Osteoblast (primary cell): ENCODE measurements around the gene PPP1R2B. TPM values are rescaled to one million over a fixed set of nuclear protein-coding genes. Genes with fewer than 3 reads are reported as not detected.

Experiments used
- DNase-seq: peaks from one replicate; pipeline ENCODE4 v3.0.0; 2011; ENCODE audit warnings: low spot score, mixed read lengths; ENCODE audit not compliant: insufficient read length; ENCODE audit errors: missing footprints
- H2AFZ ChIP-seq: 2 replicates; pipeline ENCODE4 v1.6.0; 2011; ENCODE audit warnings: mild to moderate bottlenecking, low read length
- H3K27ac ChIP-seq: 2 replicates; pipeline ENCODE4 v1.5.1; 2011; ENCODE audit warnings: mild to moderate bottlenecking, low read depth, low read length, moderate library complexity
- H3K27me3 ChIP-seq: 2 replicates; pipeline ENCODE4 v1.6.0; 2012; ENCODE audit warnings: mild to moderate bottlenecking, control low read depth, inconsistent platforms, low read length, moderate library complexity; ENCODE audit not compliant: insufficient read depth
- H3K36me3 ChIP-seq: 2 replicates; pipeline ENCODE4 v1.5.1; 2011; ENCODE audit warnings: mild to moderate bottlenecking, low read length, control low read depth, moderate library complexity; ENCODE audit not compliant: insufficient read depth
- H3K4me1 ChIP-seq: 2 replicates; pipeline ENCODE4 v1.5.1; 2011; ENCODE audit warnings: mild to moderate bottlenecking, low read length, control low read depth, moderate library complexity; ENCODE audit not compliant: insufficient read depth
- H3K4me2 ChIP-seq: 2 replicates; pipeline ENCODE4 v1.6.0; 2011; ENCODE audit warnings: mild to moderate bottlenecking, low read length; ENCODE audit not compliant: insufficient read depth
- H3K4me3 ChIP-seq: fragments of 200-600 bp; sonication (generic); 3 replicates; pipeline ENCODE4 v1.5.1; 2012; ENCODE audit warnings: mild to moderate bottlenecking, low read length, inconsistent platforms; ENCODE audit not compliant: insufficient read depth
- H3K79me2 ChIP-seq: 2 replicates; pipeline ENCODE4 v1.6.0; 2012; ENCODE audit warnings: mild to moderate bottlenecking, low read length, control low read depth, inconsistent platforms; ENCODE audit not compliant: insufficient read depth
- H3K9me3 ChIP-seq: 2 replicates; pipeline ENCODE4 v1.5.1; 2011; ENCODE audit warnings: low read depth, low read length, control low read depth
- H4K20me1 ChIP-seq: 2 replicates; pipeline ENCODE4 v1.6.0; 2012; ENCODE audit warnings: mild to moderate bottlenecking, low read length, control low read depth; ENCODE audit not compliant: insufficient read depth
- CTCF ChIP-seq: IDR thresholded peaks from 2 replicates; pipeline ENCODE4 v1.5.1; 2011; ENCODE audit warnings: mild to moderate bottlenecking, low read depth, low read length, moderate library complexity; ENCODE audit errors: extremely low read depth
- total RNA-seq: library from RNA; depleted of rRNA; stranded (reverse); fragments of >200 nt; gene quantifications from 2 replicates; pipeline ENCODE4 v1.2.3, GENCODE V29; 2012

PPP1R2B gene
- total RNA-seq = under 0.01 TPM in 2 replicates

GRCh38 chr5:156850206-156850751 is at the start of gene PPP1R2B:
Gene PPP1R2B, plus strand, starts transcription at chr5:156850295. Its CDS starts 268 bp downstream, at chr5:156850563.
- H3K4me1 ChIP-seq = no peaks in the 10 kb centered on the region
- no peak within 1 kb of the TSS for H3K4me3 ChIP-seq
- H2AFZ ChIP-seq = no peak within 1 kb of the TSS
- no peaks in the 10 kb centered on the region for H3K36me3 ChIP-seq
- no peak within 1 kb of the TSS for H3K27ac ChIP-seq
- no peaks in the 10 kb centered on the region for H3K27me3 ChIP-seq
- H3K79me2 ChIP-seq = no peaks in the 10 kb centered on the region
- no peaks in the 10 kb centered on the region for H4K20me1 ChIP-seq
- H3K9me3 ChIP-seq = no peaks in the 10 kb centered on the region
- DNase-seq = no peak
- no peak within 1 kb of the TSS for H3K4me2 ChIP-seq
- TF ChIP-seq CTCF = no peak

GRCh38 chr5:156800929-156801328 is 49.2 kb upstream of the PPP1R2B start:
- Histone ChIP-seq H3K27ac (no peak overlapping the region), H3K79me2 (no peaks in the 10 kb centered on the region), H3K4me2 (no peak overlapping the region), H2AFZ (no peak overlapping the region), H3K27me3 (no peaks in the 10 kb centered on the region), H3K9me3 (no peaks in the 10 kb centered on the region), H4K20me1 (no peaks in the 10 kb centered on the region), H3K36me3 (no peaks in the 10 kb centered on the region), H3K4me1 (no peaks in the 10 kb centered on the region), H3K4me3 (no peak overlapping the region)
- no peak for TF ChIP-seq CTCF
- DNase-seq = no peak

GRCh38 chr5:156802501-156802900 is 47.6 kb upstream of the PPP1R2B start:
- TF ChIP-seq CTCF = no peak
- Histone ChIP-seq H3K4me1 (no peaks in the 10 kb centered on the region), H3K4me2 (no peak overlapping the region), H3K79me2 (no peaks in the 10 kb centered on the region), H4K20me1 (no peaks in the 10 kb centered on the region), H3K4me3 (no peak overlapping the region), H3K27ac (no peak overlapping the region), H3K27me3 (no peaks in the 10 kb centered on the region), H3K36me3 (no peaks in the 10 kb centered on the region), H2AFZ (no peak overlapping the region), H3K9me3 (no peaks in the 10 kb centered on the region)
- no peak for DNase-seq

- H3K79me2 ChIP-seq = no peaks in the 10 kb centered on the region
- no peak overlapping the region for H3K4me3 ChIP-seq
- H3K36me3 ChIP-seq = no peaks in the 10 kb centered on the region
- TF ChIP-seq CTCF = no peak
- H3K4me1 ChIP-seq = no peaks in the 10 kb centered on the region
- no peaks in the 10 kb centered on the region for H3K9me3 ChIP-seq
- no peaks in the 10 kb centered on the region for H4K20me1 ChIP-seq
- H2AFZ ChIP-seq = no peak overlapping the region
- H3K27ac ChIP-seq = no peak overlapping the region
- no peak for DNase-seq
- H3K27me3 ChIP-seq = no peaks in the 10 kb centered on the region
- no peak overlapping the region for H3K4me2 ChIP-seq
Observed at GRCh38 chr5:156803404-156803803, 46.7 kb upstream of the PPP1R2B start.
